Subcutaneous adipose tissue (tissue), 4 donors: ENCODE data around the gene GAB3. TPM values are rescaled to one million over a fixed set of nuclear protein-coding genes. Genes with fewer than 3 reads are reported as not detected.

Source experiments
- total RNA-seq, 4 donors: library from RNA; depleted of rRNA; stranded (reverse); fragments of >200 nt; gene quantifications; one replicate each; pipeline ENCODE4 v1.1.0, GENCODE V29; 2016
- TF ChIP-seq, protein P1 (sequence below): fragments of 450-650 bp; IDR thresholded peaks from one replicate; pipeline ENCODE4 v1.5.1; 2016; ENCODE audit warnings: low read depth, mild to moderate bottlenecking, control low read depth, antibody characterized with exemption, moderate library complexity

The GAB3 gene
- total RNA-seq, 4 donors from 2014 or later: 8.6 to 18.9 (median 13.0) TPM

DNA sequence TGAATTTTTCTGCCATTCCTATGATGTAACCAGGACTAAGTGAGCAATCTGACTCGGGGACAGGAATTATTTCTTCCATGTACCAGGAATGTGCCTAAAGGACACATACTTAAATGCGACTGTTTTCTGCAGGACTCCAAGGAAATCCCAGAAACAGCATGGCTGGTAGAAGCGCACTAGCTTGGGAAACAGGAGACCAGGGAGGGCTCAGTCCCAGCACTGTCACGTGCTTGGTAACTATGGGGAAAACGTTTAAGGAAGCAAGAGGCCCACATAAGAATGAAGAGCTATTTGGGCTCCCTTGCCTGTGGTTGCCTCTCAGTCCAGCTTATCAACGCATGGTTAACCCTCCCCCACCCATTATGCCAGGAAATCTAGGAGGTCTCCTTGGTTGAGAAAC, 34.8 kb upstream of the GAB3 start:
- TF ChIP-seq, protein P1, sequence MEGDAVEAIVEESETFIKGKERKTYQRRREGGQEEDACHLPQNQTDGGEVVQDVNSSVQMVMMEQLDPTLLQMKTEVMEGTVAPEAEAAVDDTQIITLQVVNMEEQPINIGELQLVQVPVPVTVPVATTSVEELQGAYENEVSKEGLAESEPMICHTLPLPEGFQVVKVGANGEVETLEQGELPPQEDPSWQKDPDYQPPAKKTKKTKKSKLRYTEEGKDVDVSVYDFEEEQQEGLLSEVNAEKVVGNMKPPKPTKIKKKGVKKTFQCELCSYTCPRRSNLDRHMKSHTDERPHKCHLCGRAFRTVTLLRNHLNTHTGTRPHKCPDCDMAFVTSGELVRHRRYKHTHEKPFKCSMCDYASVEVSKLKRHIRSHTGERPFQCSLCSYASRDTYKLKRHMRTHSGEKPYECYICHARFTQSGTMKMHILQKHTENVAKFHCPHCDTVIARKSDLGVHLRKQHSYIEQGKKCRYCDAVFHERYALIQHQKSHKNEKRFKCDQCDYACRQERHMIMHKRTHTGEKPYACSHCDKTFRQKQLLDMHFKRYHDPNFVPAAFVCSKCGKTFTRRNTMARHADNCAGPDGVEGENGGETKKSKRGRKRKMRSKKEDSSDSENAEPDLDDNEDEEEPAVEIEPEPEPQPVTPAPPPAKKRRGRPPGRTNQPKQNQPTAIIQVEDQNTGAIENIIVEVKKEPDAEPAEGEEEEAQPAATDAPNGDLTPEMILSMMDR: no peak

DNA sequence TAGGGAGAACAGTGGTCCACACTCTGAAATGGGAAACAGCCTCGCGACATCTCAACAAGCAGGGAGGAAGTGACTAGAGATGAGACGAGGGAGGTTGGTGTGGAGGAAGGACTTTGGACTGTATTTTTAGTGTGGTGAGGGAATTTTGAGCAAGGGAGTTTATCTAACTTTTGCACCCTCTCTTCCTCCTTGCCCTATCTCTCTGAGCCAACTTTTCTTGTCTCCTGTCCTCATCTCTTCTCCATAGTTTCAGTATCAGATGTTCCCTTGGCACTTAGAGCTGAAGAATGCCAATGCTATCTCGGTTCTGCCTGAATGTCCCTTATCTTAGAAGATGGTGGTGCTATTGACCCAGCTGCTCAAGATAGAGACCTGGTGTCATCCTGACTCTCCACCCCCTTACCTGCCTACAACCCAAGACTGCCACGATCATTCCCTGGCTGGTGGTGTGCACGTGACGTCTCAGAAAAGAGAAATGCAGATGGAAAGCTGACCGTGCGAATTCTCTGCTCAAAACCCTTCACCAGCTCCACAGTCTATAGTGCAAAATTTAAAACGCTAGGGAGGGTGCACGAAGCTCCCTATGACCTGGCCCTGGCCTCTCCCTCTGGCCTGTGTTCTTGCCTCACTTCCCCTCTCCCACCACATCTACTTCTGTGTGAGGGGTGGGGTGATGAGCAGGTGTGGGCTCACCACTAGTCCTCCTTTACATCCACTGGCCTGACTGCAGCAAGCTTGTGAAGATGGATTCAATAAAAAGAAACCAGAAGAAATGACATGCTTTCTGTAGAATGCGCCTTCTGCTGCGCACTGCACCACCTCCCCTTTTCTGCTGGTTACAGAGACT, 33.5 kb upstream of the GAB3 start:
- TF ChIP-seq, protein P1: no peak

DNA sequence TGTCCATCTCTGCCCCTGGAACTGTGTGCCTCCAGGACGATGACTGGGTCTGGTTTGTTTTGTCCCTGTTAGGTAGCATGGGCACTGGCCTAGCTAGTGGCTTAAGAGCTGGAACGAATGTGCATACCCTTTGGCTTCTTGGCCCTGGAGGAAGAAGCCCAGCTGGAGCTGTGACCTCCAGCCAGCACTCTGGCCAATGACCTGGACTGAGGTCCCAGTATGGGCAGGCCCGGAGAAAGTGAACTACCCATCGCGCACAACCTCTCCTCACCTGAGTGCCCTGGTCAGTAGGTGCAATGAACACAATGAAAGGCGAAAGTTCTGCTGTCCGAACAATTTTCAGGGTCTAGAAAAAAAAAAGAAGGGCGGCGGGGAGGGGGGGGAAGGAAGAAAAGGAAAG, 30.1 kb upstream of the GAB3 start:
- TF ChIP-seq, protein P1: no peak

DNA sequence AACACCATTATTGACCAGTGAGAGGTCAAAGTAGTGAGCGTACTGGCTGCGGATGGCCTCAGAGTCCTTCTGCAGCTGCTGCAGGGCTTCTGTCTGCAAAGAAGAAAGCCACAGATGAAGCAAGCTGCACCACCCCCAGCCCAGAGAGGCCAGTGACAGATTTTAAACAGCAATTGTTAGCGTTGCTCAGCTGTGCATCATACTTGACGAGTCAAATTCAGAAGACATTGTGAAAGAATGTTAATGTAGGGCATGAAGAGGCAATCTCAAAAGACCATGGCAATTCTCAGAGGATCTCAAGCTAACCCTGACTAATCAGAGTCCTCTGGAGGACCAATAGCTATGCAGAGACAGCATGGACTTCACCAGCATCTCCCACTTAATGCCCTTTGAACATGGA, 28.4 kb upstream of the GAB3 start:
- TF ChIP-seq, protein P1: no peak

DNA sequence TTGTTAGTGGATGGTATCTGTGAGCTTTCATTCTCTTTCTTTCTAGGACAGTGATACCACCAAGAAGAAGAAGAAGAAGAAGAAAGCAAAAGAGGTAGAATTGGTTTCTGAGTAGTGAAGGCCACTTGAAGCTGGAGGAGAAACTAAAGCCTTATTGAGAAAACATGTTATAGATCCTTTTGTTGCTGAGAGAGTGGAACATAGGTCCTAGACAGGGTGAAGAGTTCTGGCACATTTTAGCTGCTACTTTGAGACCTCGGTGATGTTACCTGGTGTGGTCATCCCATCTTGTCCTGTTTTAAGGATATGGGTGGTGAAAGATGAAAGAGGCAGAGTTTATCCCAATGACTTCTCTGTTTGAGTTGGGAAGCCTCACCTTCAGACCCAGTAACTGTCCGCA, 25.9 kb upstream of the GAB3 start:
- TF ChIP-seq, protein P1: no peak

DNA sequence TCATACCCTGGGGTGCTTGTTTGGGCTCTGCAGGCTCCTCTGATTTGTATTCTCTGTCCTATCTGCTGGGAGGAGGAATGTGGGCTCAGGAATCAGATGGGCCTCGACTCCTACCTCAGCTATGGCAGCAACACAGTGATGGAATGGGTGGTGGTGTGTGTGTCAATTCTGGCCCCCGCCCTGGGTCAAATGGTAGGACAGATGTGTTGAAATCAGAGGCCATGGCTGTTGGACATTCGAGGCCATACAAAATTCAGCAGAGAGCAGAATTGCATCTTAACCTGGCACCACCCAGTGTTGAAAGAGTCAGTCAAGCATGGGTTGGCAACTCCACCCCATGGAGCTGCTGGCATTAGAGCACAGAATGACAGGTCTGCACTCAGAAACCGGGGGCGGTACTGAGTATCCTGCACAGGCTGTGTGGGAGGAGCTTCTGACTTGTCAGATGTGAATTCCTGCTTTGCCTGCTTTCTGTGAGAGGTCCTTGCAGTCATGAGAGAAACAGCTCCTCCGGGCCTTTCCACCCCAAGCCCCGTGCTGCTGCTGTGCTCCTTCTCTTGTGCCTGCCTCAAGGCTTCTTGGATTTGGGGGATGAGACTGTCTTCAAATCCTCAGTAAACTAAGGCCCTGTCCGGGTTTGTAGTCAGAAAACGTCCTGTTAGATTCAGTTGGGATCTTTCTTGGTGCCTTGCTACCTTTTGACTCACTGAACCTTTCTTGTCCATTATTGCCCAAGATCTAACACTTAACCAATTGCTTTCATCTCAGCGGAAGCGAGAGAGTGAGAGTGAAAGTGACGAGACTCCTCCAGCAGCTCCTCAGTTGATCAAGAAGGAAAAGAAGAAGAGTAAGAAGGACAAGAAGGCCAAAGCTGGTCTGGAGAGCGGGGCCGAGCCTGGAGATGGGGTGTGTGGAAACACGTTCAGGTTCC, 24.8 kb upstream of the GAB3 start:
- TF ChIP-seq, protein P1: no peak

DNA sequence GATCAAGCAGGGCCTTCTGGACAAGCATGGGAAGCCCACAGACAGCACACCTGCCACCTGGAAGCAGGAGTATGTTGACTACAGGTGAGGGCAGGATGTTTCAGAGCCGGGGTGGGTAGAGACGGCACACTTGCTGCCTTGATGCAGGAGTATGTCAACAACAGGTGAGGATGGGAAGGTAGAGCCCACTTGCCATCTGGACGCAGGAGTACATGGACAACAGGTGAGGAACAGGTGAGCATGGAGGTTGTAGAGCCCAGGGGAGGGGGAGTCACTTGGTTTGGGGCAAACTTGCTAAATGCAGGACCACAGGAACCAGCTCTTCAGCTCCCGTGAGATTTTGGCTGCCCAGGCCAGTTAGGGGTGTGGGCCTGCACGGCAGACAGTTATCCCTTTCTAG, 23.7 kb upstream of the GAB3 start:
- TF ChIP-seq, protein P1: no peak
